ENCODE data around the gene CENPX.

GRCh38 chr17:81992306-81993102 is 30.2 kb downstream of the CENPX start:
- TF ChIP-seq EP300 (IDR thresholded peaks at IDR 0.05) (no peak), POLR2A (IDR thresholded peaks at IDR 0.05) (no peak)
